Measurements from ENCODE around the gene ESR2. TPM values are rescaled to one million over a fixed set of nuclear protein-coding genes. Genes with fewer than 3 reads are reported as not detected.

The ESR2 gene
- total RNA-seq, 1 experiment from 2014 or later, result 0.15 TPM

- Histone ChIP-seq H3K18ac (ENCODE audit: insufficient read length, low read depth, low read length) (no peak overlapping the region), H3K27me3 (ENCODE audit: insufficient read depth, low read length) (no peaks in the 10 kb centered on the region), H3K9me3 (ENCODE audit: control insufficient read depth, low read depth, low read length) (no peaks in the 10 kb centered on the region), H3K4ac (ENCODE audit: low read depth, low read length) (no peak overlapping the region), H4K8ac (replicated peaks; ENCODE audit: insufficient read length, low read depth, low read length) (no peak overlapping the region), H3K23ac (ENCODE audit: insufficient read length, low read depth, low read length) (no peak overlapping the region), H2BK20ac (ENCODE audit: low read depth, low read length, poor library complexity, severe bottlenecking) (no peak overlapping the region), H3K9ac (ENCODE audit: extremely low read depth, insufficient read length, low read length) (no peak overlapping the region), H3K79me1 (ENCODE audit: insufficient read depth, low read depth, low read length, poor library complexity, severe bottlenecking) (no peaks in the 10 kb centered on the region), H4K20me1 (ENCODE audit: control insufficient read depth, insufficient read depth, insufficient read length) (no peaks in the 10 kb centered on the region), H2BK5ac (ENCODE audit: insufficient read length, low read length) (no peak overlapping the region), H4K5ac (ENCODE audit: insufficient read length, low read depth, low read length) (no peak overlapping the region), H3T11ph (ENCODE audit: low read length) (no peak overlapping the region), H3K4me2 (ENCODE audit: insufficient read depth, insufficient read length, low read length) (no peak overlapping the region), H3K27ac (ENCODE audit: insufficient read length, low read depth, low read length) (no peak overlapping the region), H3K56ac (ENCODE audit: insufficient read length, low read depth, low read length) (no peak overlapping the region), H2AFZ (ENCODE audit: low read length) (no peak overlapping the region), H2BK12ac (ENCODE audit: insufficient read length, low read depth, low read length) (no peak overlapping the region), H3K14ac (ENCODE audit: insufficient read depth, low read length) (no peak overlapping the region), H2AK5ac (ENCODE audit: insufficient read length, low read length) (no peak overlapping the region), H3K79me2 (ENCODE audit: insufficient read depth, low read length) (no peaks in the 10 kb centered on the region), H4K91ac (ENCODE audit: insufficient read length, low read depth, low read length) (no peak overlapping the region), H2BK120ac (ENCODE audit: low read depth, low read length, poor library complexity, severe bottlenecking) (no peak overlapping the region), H3K4me1 (ENCODE audit: insufficient read depth, low read length) (no peaks in the 10 kb centered on the region), H3K23me2 (ENCODE audit: insufficient read length, low read depth, low read length, poor library complexity, severe bottlenecking) (no peaks in the 10 kb centered on the region), H2BK15ac (ENCODE audit: low read depth, low read length) (no peak overlapping the region)
- Mint-ChIP-seq H3K27me3 (ENCODE audit: low read depth) (no peaks in the 10 kb centered on the region; the same call in 1 of the 2 replicates), H3K4me1 (peaks cover 2 to 8% of the 10 kb centered on the region in 2 experiments; a peak in 2 of 4 replicates), H3K27ac (no peak overlapping the region), H3K9me3 (no peaks in the 10 kb centered on the region), H3K4me3 (no peak overlapping the region), H3K36me3 (ENCODE audit: insufficient read depth in 1 of 3, low read depth in 3 of 3) (peaks cover 0 to 6% (median 0%) of the 10 kb centered on the region in 3 experiments; a peak in 2 of 7 replicates)
- TF ChIP-seq CTCF (conservative IDR thresholded peaks at IDR 0.05), result no peak
- WGBS (ENCODE audit: extremely low coverage, insufficient read length, low lambda C conversion rate), result no CpG with 5 or more reads among the region's 24 CpGs
- no peak for DNase-seq
Observed at GRCh38 chr14:64234877-64235651, 59.1 kb downstream of the ESR2 start.
